ENCODE measurements around the gene FAM163B.
"Not testable (repeated sequence)": the region's sequence is repeated elsewhere in the genome, so short reads cannot be mapped to it uniquely, and the experiment has no call there.

Gene FAM163B

DNA sequence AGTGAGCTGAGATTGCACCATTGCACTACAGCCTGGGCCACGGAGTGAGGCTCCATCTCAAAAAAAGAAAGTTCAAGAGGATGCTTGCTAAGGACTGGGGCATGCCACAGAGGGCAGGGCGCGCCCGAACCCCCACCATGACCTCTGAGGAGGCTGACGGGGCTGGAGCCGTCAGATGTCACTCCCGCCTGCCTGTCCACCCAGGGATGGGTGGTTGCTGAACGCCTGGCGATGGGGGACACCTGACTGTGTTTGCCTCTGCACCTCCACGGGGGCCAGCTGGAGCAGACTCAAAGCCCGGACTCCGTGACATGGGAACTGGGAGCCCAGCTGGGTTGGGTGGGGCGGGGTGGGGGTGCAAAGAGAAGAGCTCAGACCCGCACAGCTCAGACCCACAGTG lies 42.8 kb downstream of the FAM163B start:
- no peak for DNase-seq

- no peak for DNase-seq
Measured at GRCh38 chr9:133564451-133565116, 44.6 kb downstream of the FAM163B start.

- not testable (repeated sequence) for DNase-seq
Measured at GRCh38 chr9:133563814-133564213, 45.4 kb downstream of the FAM163B start.

- DNase-seq = no peak
Measured at GRCh38 chr9:133563291-133563796, 45.8 kb downstream of the FAM163B start.

DNA sequence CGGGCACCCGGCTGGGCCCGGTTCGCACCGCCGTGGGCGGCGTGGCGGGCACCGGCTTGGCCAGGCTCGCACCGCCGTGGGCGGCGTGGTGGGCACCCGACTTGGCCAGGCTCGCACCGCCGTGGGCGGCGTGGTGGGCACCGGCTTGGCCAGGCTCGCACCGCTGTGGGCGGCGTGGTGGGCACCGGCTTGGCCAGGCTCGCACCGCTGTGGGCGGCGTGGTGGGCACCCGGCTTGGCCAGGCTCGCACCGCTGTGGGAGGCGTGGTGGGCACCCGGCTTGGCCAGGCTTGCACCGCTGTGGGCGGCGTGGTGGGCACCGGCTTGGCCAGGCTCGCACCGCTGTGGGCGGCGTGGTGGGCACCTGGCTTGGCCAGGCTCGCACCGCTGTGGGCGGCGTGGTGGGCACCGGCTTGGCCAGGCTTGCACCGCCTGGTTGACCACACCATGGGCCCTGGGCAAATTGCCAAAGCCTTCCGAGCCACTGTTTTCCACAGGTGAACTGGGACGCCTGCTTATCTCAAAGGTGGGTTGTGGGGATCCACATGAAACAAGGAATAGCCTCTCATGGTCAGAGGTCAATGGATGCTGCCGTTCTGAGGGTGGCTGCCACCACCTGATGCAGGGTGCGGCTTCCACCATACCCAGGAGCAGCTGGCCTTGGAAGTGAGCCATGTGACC lies 46.4 kb downstream of the FAM163B start:
- no peak for DNase-seq

DNA sequence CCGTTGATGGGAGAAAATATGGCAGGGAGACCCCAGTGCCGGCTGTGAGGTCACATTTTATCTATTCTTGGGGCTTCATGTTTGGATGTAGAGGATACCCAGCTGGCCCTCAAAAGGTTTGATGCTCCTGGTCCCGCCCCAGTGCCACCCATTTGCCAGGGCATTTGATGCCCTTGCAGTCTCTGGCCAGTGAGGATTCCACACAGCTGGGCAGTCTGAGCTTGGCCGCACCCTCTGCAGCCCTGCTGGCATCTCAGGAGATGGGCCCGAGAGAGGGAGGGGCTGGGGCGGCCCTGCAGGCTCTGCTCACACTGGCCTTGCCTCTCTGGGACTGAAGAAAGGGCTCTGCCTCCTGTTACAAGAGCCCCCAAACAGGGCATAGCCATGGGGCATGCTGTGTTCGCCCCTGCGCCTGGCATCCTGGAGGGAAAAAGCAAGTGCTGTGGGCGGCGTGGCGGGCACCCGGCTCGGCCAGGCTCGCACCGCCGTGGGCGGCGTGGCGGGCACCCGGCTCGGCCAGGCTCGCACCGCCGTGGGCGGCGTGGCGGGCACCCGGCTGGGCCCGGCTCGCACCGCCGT lies 47.1 kb downstream of the FAM163B start:
- DNase-seq = no peak

GRCh38 chr9:133560944-133561343 lies 48.2 kb downstream of the FAM163B start:
- no peak for DNase-seq

GRCh38 chr9:133560311-133560710 lies 48.9 kb downstream of the FAM163B start:
- no peak for DNase-seq

- no peak for DNase-seq
Measured at GRCh38 chr9:133558191-133559126, 50.7 kb downstream of the FAM163B start.

DNA sequence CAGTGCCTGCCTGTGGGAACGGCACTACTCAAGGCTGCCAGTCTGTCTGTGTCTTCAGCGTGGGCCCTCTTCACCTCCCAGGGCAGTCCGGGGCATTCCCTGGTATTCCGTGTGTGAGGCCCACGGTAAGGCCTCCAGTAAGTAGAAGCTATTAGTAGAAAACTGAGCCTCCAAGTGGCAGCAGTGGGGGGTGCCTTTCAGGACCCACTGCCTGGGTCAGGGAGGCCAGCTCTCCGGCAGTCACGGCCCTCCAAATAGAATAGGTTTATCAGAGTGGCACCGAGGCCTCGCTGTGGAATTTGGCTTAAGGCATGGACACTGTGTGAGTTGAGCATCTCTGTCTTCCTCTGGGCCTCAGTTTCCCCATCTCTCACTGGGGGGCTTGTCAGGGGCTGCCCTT lies 51.6 kb downstream of the FAM163B start:
- DNase-seq = no peak

- DNase-seq = no peak
Measured at GRCh38 chr9:133556354-133556753, 52.8 kb downstream of the FAM163B start.

DNA sequence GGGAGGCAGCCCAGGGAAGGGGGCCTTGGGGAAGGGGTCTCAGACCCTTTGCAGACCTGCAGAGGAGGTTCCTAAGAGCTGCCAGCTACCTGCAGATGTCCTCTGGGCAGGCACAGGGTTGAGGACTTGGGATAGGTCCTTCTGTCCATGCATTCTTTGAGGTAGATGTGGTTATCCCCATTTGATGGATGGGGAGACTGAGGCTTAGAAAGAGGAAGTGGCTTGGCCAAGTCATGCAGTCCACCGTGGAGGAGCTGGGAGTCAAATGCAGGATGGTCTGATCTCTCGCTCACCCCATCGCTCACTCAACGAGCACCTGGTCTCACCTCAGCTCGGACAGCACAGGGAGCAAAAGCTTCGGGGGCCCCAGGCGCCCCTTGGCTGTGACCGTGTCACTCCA lies 54.5 kb downstream of the FAM163B start:
- no peak for DNase-seq

GRCh38 chr9:133553973-133554713 lies 55.0 kb downstream of the FAM163B start:
- DNase-seq = no peak

- DNase-seq = no peak
Measured at GRCh38 chr9:133553123-133553522, 56.1 kb downstream of the FAM163B start.

- DNase-seq = no peak
Measured at GRCh38 chr9:133552236-133552635, 57.0 kb downstream of the FAM163B start.

DNA sequence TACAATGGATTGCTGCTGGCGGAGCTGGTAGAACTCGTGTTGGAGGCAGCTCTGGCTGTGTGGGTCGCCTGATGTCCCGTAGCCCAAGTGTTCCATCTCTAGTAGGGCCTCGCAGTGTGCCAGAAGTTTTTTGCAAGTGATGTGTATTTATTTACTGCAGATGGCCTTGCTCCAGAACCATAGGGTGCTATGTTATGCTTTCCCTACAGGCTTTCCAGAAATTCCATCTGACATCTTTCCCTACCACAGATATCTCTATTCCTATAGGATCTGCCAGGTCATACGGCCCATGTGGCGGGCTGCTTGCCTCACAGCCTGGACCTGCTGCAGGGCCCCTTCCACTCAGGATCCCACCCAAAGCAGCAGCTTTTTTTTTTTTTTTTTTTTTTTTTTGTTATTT lies 57.7 kb downstream of the FAM163B start:
- no peak for DNase-seq

DNA sequence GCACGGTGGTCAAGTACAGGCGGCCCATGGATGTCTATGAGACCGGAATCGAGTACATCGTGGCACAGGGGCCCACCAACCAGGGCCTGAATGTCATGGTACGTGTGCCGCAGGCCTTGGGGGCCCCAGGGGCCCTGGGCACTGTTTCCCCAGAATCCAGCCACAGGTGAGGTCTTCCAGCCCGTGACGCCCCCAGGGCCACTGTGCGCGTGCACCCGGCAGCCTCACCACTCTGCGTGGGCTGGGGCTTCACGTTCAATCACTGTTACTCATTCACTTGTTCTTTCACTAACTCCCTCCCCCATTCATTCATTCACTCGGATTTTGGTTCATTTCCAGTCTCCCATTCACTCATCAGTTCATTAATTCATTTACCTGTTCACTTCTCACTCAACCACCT lies 62.1 kb downstream of the FAM163B start:
- DNase-seq = no peak

- DNase-seq = no peak
Measured at GRCh38 chr9:133546287-133546680, 62.9 kb downstream of the FAM163B start.

GRCh38 chr9:133545494-133546286 lies 63.5 kb downstream of the FAM163B start:
- DNase-seq = no peak

DNA sequence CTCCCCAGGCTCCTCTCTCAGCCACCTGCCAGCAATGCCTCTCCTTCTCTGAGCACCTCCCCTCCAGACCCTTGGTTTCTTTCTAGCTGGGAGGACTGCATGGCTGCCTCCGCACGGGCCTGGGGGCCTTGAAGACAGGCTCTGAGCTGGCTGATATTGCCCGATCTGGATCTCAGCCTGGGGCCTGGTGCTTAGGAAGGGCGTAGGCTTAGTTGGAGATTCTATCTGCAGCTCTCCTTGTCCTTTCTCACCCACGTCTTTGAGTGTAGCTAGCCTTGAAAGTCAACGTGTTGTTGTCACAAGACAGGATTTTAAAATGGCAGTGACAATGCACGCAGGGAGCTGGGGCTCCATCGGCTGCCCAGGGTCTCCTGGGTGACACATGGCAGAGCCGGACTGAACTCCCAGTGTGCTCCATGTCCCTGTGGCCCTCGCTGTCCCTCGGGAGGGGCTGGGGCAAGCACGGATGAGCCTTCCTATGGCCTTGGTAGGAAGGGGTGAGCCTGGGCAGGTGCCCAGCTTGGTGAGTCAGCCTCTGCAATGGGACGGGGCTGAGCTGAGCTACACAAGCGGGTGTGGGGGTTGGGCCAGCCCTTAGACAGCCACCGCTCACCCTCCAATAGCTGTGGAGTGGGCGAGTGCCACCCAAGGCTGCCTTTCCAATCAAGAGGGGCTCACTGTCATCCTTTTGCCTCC lies 65.3 kb downstream of the FAM163B start:
- no peak for DNase-seq

DNA sequence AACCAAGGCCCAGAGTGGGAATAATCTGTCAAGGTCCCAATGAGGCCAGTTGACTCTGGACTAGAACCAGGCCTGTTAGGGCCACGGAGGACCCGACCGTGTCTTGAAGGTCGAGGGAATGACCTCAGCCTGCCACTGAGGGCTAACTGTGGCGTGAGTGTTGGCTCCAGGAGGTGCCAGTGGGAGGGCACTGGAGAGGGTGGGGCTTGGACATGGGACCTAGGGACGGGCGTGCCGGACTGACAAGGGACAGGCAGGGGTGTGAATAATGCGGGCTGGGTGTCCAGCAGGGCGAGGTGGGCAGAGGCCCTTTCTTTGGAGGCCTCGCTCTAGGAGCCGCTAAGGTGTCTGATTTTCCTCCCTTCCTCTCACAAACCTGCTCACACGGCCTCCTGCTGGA lies 67.2 kb downstream of the FAM163B start:
- DNase-seq = no peak
